8988T (cell line): Measurements from ENCODE around the gene GLOD5.

ENCODE experiments used
- DNase-seq: peaks from one replicate; pipeline ENCODE4 v3.0.0; 2011

GLOD5 gene

GRCh38 chrX:48769230-48769629 lies 7.7 kb downstream of the GLOD5 start:
- no peak for DNase-seq

DNA sequence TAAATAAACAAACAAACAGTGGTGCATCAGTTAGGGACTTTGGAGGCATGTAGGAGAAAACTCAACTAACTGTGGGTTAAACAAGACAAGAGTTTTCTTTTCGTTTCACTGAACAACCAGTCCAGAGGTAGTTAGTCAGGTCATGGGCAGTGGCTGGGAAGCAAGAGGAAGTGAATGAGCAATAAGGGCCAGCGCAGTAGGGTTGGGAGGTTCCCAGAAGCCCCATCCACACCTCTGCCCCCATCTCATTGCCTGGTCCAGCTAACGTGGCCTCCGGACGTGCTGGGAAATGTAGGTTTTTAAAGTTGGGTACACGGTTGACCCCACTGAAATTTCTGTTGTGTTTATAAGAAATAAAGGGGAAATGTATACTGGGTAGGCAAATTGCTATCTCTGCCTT lies 8.7 kb downstream of the GLOD5 start:
- no peak for DNase-seq

DNA sequence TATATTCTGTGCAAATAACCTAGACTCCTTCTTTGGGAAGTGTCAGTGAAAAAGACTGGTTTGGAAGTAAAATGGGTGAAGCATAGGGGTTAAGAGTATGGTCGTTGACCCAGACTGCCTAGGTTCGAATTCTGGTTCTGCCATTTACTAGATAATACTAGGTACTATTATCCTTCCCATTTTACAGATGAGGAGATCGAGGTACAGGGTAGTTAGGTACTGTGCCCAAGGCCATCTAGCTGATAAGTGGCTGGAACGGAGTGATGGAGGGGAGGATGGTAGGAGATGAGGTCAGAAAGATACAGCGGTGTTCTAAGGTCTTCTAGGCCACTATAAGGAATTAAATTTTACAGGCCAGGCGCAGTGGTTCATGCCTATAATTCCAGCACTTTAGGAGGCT lies 11.1 kb downstream of the GLOD5 start:
- DNase-seq: no peak

DNA sequence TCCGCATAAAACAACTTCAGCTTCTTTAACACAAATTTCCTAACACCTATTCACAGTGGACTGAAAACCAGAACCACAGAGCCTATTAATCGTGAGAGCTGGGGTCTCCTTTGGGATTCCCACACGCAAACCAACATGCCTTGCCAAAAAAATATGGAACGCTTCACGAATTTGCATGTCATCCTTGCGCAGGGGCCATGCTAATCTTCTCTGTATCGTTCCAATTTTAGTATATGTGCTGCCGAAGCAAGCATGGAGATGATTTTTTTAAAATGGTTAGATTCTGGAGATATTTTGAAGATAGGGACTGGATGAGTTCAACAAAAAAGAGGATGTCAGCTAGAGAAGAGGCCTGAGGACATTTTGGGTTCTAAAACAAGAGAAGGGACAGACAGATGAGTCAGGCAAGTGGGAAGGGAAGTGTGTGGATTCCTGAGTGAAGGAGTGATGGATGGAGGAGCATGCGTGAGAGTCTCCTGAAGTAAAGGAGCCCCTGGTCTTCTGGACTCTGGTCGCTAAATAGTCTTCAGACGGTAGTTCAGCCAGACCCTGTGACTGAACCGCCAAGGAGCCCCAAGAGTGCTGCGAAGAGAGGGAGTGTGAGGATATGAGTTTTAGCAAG lies 15.4 kb downstream of the GLOD5 start:
- no peak for DNase-seq

- DNase-seq: no peak
Observed at GRCh38 chrX:48779399-48779798, 17.9 kb downstream of the GLOD5 start.

DNA sequence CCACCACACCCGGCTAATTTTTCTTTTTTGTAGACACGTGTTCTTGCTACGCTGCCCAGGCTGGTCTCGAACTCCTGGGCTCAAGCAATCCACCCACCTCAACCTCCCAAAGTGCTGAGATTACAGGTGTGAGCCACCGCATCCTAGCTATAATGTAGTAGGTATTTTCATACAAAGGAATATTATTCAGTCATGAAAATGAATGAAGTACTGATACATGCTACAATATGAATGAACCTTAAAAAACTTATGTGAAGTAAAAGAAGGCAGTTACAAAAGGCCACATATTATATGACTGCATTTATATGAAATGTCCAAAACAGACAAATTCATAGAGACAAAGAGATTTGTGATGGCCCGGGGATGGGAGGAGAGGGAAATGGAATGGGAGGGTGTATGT lies 20.2 kb downstream of the GLOD5 start:
- no peak for DNase-seq

DNA sequence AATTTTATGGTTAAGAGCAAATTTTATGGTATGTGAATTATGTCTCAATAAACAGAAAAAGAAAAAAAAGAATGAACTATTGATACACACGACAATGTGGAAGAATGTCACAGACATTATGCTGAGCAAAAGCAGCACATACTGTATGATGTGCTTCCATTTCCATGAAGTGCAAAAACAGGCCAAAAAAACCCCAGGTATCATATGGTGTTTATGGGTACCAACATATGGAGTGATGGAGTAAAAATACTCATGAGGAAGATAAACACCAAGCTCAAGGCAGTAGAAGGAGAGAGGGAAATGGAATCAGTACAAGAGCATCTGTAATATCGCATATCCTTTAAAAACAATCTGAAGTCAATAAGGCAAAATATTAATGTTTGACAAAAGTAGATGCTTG lies 20.7 kb downstream of the GLOD5 start:
- DNase-seq: no peak

- no peak for DNase-seq
Observed at GRCh38 chrX:48782795-48783194, 21.2 kb downstream of the GLOD5 start.

DNA sequence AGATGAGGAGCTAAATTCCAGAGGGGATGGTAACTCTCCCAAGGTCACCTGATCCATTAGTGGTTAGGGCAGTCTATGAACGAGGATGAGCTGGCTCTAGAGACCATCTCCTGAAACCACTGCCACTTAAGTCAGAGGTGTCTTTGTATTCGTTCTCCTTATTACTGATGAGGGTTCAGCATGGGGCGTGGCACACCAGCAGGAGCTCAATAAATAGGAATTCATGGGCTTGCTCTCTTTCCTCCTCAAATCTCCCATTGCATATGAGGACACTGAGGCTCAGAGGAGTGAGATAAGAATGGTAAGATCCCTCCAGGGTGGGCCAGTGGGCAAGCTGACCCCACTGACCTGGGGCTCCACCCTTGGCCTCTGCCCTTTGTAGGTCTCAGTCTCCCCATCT lies 23.2 kb downstream of the GLOD5 start:
- DNase-seq: no peak

- no peak for DNase-seq
Observed at GRCh38 chrX:48785186-48785539, 23.6 kb downstream of the GLOD5 start.

- no peak for DNase-seq
Observed at GRCh38 chrX:48785540-48786214, 24.1 kb downstream of the GLOD5 start.

GRCh38 chrX:48786341-48786800 lies 24.8 kb downstream of the GLOD5 start, which contains the start of gene GATA1:
TSS of gene GATA1 (plus strand) at chrX:48786590. CDS start at chrX:48791110, 4,520 bp downstream.
- DNase-seq: no peak

DNA sequence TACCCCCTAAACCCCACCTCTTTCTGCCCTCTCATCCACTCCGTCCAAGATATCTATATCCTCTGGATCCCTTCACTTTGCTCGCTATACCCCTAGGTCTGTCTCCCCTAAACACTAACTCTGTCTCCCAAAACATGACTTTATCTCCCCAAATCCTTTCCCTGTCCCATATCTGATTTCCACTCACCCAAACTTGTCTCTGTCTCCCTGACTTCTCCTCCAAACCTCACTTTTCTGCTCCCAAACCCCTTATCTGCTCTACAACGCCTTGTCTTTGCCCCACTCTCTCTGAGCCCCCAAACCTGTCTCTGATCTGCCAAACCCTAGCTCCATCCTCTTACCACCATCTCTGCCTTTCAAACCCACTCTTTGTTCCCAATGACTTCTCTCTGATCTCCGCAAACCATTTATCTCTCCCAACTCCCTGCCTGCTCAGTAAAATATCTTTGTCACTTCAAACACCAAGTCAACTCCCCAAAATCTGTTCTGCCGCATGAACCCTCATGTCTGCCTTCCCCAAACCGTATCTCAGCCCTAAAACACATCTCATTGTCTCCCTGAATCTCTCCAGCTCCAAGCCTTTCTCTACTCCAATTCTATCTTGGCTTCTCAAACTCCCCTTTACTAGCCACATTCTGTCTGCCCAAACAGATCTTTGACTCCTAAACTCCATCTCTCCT lies 25.4 kb downstream of the GLOD5 start:
- no peak for DNase-seq

GRCh38 chrX:48787505-48788443 lies 26.2 kb downstream of the GLOD5 start:
- no peak for DNase-seq

- no peak for DNase-seq
Observed at GRCh38 chrX:48789366-48790220, 28.0 kb downstream of the GLOD5 start.

- DNase-seq: no peak
Observed at GRCh38 chrX:48790477-48790876, 28.9 kb downstream of the GLOD5 start.

DNA sequence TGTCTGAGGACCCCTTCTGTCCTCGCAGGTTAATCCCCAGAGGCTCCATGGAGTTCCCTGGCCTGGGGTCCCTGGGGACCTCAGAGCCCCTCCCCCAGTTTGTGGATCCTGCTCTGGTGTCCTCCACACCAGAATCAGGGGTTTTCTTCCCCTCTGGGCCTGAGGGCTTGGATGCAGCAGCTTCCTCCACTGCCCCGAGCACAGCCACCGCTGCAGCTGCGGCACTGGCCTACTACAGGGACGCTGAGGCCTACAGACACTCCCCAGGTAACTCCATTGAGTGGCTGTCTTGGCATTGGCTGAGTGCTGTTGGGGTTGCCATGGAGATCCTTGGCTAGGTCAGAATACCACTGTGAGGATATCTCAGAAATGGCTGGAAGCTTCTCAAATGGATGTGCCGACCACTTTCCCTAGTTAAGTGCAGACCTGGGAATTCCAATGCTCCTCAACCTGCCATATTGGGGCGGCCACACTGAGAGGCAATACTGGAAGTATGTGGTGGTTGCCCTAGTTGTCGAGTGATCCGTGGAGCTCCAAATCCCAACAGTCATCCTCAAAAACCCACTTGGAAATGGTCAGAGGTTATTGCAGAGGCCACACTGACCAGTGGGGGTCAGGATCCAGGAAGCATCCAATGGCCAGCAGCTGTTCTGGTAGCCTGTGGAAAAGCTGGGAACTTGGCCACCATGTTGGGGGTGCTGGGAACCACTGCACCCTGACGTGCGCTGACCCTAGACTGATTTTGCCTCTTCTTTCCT lies 29.7 kb downstream of the GLOD5 start:
- no peak for DNase-seq

DNA sequence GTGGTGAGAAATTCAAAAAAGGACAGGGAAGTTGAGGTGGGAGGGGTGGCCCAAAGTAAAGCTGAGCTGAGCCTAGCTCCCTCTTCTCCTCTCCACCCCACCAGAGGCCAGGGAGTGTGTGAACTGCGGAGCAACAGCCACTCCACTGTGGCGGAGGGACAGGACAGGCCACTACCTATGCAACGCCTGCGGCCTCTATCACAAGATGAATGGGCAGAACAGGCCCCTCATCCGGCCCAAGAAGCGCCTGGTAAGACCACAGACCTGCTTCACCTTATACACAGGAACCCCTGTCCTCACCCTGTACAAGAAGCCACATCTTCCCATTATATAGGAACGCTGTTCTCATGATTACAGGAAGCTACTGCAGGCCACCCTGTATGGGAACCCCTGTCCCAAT lies 30.7 kb downstream of the GLOD5 start:
- DNase-seq: no peak

- DNase-seq: no peak
Observed at GRCh38 chrX:48793935-48794334, 32.4 kb downstream of the GLOD5 start.

- DNase-seq: no peak
Observed at GRCh38 chrX:48794340-48794910, 32.9 kb downstream of the GLOD5 start.

- peak; percentile 44 for DNase-seq
Observed at GRCh38 chrX:48794911-48795515, 33.5 kb downstream of the GLOD5 start.
